ENCODE data around the gene GALNT2. TPM values are rescaled to one million over a fixed set of nuclear protein-coding genes. Genes with fewer than 3 reads are reported as not detected.

GALNT2 gene
- total and polyA plus RNA-seq, 9 of the 15 experiments (the other 6 are each of a cell fraction or from before 2014, with no cell fraction given), result 1.6 to 106 (median 51.9) TPM

DNA sequence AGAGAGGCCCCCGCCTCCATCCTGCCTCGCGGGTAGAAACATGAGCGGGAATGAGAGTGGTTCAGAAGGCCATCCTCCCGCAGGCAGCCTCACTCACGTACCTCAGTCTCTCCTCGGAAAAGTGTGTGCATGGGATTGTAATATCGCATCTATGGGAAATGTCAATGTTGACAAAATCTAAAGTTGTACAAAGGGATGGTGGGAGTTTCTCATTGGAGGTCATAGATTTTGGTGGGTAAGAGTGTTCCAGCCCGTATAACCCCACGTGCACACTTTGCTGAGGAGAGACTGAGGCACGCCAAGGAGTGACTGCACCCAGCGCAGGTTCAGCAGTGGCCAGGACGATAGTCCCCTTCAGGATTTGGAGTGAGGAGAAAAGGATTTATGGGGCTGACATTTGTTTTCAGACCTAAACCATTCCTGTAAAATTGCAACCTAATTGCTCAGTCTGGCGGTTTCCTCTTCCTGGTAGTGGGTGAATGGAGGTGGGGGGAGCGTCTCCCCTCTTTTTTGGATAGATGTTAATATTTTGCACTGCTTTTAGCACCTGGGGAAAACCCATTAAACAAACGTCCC lies 59.6 kb downstream of the GALNT2 start (continued):
- TF ChIP-seq, protein P1, sequence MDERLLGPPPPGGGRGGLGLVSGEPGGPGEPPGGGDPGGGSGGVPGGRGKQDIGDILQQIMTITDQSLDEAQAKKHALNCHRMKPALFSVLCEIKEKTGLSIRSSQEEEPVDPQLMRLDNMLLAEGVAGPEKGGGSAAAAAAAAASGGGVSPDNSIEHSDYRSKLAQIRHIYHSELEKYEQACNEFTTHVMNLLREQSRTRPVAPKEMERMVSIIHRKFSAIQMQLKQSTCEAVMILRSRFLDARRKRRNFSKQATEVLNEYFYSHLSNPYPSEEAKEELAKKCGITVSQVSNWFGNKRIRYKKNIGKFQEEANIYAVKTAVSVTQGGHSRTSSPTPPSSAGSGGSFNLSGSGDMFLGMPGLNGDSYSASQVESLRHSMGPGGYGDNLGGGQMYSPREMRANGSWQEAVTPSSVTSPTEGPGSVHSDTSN (CRISPR knock-in tag; IDR thresholded peaks at IDR 0.05; ENCODE audit: low read depth), result no peak
- TF ChIP-seq, protein P1 (tag; conservative IDR thresholded peaks at IDR 0.05; ENCODE audit: low read depth), result no peak
- TF ChIP-seq FOXJ3 (CRISPR knock-in tag; IDR thresholded peaks at IDR 0.05) (no peak), ZNF263 (CRISPR knock-in tag; IDR thresholded peaks at IDR 0.05; ENCODE audit: borderline replicate concordance) (no peak)
- TF ChIP-seq, protein P2, sequence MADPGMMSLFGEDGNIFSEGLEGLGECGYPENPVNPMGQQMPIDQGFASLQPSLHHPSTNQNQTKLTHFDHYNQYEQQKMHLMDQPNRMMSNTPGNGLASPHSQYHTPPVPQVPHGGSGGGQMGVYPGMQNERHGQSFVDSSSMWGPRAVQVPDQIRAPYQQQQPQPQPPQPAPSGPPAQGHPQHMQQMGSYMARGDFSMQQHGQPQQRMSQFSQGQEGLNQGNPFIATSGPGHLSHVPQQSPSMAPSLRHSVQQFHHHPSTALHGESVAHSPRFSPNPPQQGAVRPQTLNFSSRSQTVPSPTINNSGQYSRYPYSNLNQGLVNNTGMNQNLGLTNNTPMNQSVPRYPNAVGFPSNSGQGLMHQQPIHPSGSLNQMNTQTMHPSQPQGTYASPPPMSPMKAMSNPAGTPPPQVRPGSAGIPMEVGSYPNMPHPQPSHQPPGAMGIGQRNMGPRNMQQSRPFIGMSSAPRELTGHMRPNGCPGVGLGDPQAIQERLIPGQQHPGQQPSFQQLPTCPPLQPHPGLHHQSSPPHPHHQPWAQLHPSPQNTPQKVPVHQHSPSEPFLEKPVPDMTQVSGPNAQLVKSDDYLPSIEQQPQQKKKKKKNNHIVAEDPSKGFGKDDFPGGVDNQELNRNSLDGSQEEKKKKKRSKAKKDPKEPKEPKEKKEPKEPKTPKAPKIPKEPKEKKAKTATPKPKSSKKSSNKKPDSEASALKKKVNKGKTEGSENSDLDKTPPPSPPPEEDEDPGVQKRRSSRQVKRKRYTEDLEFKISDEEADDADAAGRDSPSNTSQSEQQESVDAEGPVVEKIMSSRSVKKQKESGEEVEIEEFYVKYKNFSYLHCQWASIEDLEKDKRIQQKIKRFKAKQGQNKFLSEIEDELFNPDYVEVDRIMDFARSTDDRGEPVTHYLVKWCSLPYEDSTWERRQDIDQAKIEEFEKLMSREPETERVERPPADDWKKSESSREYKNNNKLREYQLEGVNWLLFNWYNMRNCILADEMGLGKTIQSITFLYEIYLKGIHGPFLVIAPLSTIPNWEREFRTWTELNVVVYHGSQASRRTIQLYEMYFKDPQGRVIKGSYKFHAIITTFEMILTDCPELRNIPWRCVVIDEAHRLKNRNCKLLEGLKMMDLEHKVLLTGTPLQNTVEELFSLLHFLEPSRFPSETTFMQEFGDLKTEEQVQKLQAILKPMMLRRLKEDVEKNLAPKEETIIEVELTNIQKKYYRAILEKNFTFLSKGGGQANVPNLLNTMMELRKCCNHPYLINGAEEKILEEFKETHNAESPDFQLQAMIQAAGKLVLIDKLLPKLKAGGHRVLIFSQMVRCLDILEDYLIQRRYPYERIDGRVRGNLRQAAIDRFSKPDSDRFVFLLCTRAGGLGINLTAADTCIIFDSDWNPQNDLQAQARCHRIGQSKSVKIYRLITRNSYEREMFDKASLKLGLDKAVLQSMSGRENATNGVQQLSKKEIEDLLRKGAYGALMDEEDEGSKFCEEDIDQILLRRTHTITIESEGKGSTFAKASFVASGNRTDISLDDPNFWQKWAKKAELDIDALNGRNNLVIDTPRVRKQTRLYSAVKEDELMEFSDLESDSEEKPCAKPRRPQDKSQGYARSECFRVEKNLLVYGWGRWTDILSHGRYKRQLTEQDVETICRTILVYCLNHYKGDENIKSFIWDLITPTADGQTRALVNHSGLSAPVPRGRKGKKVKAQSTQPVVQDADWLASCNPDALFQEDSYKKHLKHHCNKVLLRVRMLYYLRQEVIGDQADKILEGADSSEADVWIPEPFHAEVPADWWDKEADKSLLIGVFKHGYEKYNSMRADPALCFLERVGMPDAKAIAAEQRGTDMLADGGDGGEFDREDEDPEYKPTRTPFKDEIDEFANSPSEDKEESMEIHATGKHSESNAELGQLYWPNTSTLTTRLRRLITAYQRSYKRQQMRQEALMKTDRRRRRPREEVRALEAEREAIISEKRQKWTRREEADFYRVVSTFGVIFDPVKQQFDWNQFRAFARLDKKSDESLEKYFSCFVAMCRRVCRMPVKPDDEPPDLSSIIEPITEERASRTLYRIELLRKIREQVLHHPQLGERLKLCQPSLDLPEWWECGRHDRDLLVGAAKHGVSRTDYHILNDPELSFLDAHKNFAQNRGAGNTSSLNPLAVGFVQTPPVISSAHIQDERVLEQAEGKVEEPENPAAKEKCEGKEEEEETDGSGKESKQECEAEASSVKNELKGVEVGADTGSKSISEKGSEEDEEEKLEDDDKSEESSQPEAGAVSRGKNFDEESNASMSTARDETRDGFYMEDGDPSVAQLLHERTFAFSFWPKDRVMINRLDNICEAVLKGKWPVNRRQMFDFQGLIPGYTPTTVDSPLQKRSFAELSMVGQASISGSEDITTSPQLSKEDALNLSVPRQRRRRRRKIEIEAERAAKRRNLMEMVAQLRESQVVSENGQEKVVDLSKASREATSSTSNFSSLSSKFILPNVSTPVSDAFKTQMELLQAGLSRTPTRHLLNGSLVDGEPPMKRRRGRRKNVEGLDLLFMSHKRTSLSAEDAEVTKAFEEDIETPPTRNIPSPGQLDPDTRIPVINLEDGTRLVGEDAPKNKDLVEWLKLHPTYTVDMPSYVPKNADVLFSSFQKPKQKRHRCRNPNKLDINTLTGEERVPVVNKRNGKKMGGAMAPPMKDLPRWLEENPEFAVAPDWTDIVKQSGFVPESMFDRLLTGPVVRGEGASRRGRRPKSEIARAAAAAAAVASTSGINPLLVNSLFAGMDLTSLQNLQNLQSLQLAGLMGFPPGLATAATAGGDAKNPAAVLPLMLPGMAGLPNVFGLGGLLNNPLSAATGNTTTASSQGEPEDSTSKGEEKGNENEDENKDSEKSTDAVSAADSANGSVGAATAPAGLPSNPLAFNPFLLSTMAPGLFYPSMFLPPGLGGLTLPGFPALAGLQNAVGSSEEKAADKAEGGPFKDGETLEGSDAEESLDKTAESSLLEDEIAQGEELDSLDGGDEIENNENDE (IDR thresholded peaks at IDR 0.05; ENCODE audit: low read depth, low read length), result no peak
- TF ChIP-seq, protein P3, sequence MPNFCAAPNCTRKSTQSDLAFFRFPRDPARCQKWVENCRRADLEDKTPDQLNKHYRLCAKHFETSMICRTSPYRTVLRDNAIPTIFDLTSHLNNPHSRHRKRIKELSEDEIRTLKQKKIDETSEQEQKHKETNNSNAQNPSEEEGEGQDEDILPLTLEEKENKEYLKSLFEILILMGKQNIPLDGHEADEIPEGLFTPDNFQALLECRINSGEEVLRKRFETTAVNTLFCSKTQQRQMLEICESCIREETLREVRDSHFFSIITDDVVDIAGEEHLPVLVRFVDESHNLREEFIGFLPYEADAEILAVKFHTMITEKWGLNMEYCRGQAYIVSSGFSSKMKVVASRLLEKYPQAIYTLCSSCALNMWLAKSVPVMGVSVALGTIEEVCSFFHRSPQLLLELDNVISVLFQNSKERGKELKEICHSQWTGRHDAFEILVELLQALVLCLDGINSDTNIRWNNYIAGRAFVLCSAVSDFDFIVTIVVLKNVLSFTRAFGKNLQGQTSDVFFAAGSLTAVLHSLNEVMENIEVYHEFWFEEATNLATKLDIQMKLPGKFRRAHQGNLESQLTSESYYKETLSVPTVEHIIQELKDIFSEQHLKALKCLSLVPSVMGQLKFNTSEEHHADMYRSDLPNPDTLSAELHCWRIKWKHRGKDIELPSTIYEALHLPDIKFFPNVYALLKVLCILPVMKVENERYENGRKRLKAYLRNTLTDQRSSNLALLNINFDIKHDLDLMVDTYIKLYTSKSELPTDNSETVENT (CRISPR knock-in tag; IDR thresholded peaks at IDR 0.05), result no peak
- TF ChIP-seq, protein P4, sequence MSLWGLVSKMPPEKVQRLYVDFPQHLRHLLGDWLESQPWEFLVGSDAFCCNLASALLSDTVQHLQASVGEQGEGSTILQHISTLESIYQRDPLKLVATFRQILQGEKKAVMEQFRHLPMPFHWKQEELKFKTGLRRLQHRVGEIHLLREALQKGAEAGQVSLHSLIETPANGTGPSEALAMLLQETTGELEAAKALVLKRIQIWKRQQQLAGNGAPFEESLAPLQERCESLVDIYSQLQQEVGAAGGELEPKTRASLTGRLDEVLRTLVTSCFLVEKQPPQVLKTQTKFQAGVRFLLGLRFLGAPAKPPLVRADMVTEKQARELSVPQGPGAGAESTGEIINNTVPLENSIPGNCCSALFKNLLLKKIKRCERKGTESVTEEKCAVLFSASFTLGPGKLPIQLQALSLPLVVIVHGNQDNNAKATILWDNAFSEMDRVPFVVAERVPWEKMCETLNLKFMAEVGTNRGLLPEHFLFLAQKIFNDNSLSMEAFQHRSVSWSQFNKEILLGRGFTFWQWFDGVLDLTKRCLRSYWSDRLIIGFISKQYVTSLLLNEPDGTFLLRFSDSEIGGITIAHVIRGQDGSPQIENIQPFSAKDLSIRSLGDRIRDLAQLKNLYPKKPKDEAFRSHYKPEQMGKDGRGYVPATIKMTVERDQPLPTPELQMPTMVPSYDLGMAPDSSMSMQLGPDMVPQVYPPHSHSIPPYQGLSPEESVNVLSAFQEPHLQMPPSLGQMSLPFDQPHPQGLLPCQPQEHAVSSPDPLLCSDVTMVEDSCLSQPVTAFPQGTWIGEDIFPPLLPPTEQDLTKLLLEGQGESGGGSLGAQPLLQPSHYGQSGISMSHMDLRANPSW (CRISPR knock-in tag; IDR thresholded peaks at IDR 0.05), result no peak

All from K562 (cell line).